SK-N-SH treated with all-trans-retinoic acid at 6 μM for 48 hours (cell line): ENCODE results near the gene METTL1.
"Not testable (repeated sequence)": the region's sequence is repeated elsewhere in the genome, so short reads cannot be mapped to it uniquely, and the experiment has no call there.

Experiments used
- ATAC-seq: fragments of 200-7000 bp; cut with Tn5 transposase; 3 replicates; pipeline ENCODE4 v1.9.1; 2020; ENCODE audit warnings: mild to moderate bottlenecking, moderate library complexity
- ARNTL ChIP-seq: fragments of 450-650 bp; formaldehyde crosslinking; IDR thresholded peaks from 2 replicates; pipeline ENCODE4 v1.5.0; 2020; ENCODE audit warnings: low read depth, mild to moderate bottlenecking, moderate library complexity, borderline replicate concordance
- CREB5 ChIP-seq: fragments of 250-450 bp; sonication (Bioruptor Pico); IDR thresholded peaks from 2 replicates; pipeline ENCODE4 v1.5.1; 2020; ENCODE audit warnings: low read depth, mild to moderate bottlenecking, moderate library complexity
- CSDC2 ChIP-seq: fragments of 250-450 bp; sonication (Bioruptor Pico); IDR thresholded peaks from 2 replicates; pipeline ENCODE4 v1.5.0; 2020; ENCODE audit warnings: mild to moderate bottlenecking, moderate library complexity
- ESRRG ChIP-seq: fragments of 250-450 bp; sonication (Bioruptor Pico); IDR thresholded peaks from 2 replicates; pipeline ENCODE4 v1.6.1; 2021; ENCODE audit warnings: mild to moderate bottlenecking
- ISL1 ChIP-seq: fragments of 250-450 bp; sonication (Bioruptor Pico); IDR thresholded peaks from 2 replicates; pipeline ENCODE4 v2.1.2; 2022; ENCODE audit warnings: mild to moderate bottlenecking, moderate library complexity
- PPARA ChIP-seq: fragments of 250-450 bp; sonication (Bioruptor Pico); IDR thresholded peaks from 2 replicates; pipeline ENCODE4 v1.5.0; 2020; ENCODE audit warnings: mild to moderate bottlenecking, borderline replicate concordance
- RARB ChIP-seq: fragments of 250-450 bp; sonication (Bioruptor Pico); IDR thresholded peaks from 2 replicates; pipeline ENCODE4 v1.8.0; 2021; ENCODE audit warnings: mild to moderate bottlenecking, moderate library complexity
- SNAI2 ChIP-seq: fragments of 250-450 bp; sonication (Bioruptor Pico); IDR thresholded peaks from 2 replicates; pipeline ENCODE4 v1.5.0; 2020; ENCODE audit warnings: mild to moderate bottlenecking, moderate library complexity
- TCF4 ChIP-seq: fragments of 250-450 bp; sonication (Bioruptor Pico); IDR thresholded peaks from 2 replicates; pipeline ENCODE4 v1.8.0; 2021; ENCODE audit warnings: mild to moderate bottlenecking, moderate library complexity, borderline replicate concordance
- TOX ChIP-seq: fragments of 250-450 bp; sonication (Bioruptor Pico); IDR thresholded peaks from 2 replicates; pipeline ENCODE4 v1.8.0; 2021; ENCODE audit warnings: mild to moderate bottlenecking, moderate library complexity, borderline replicate concordance
- TSHZ2 ChIP-seq: fragments of 250-450 bp; sonication (Bioruptor Pico); IDR thresholded peaks from 2 replicates; pipeline ENCODE4 v1.5.0; 2020; ENCODE audit warnings: mild to moderate bottlenecking, moderate library complexity
- ZC3H10 ChIP-seq: fragments of 250-450 bp; sonication (Bioruptor Pico); IDR thresholded peaks from 2 replicates; pipeline ENCODE4 v1.5.1; 2021; ENCODE audit warnings: mild to moderate bottlenecking, moderate library complexity
- ZFP3 ChIP-seq: fragments of 250-450 bp; sonication (Bioruptor Pico); IDR thresholded peaks from 2 replicates; pipeline ENCODE4 v1.5.0; 2020; ENCODE audit warnings: mild to moderate bottlenecking, moderate library complexity
- ZFP30 ChIP-seq: fragments of 450-650 bp; formaldehyde crosslinking; IDR thresholded peaks from 2 replicates; pipeline ENCODE4 v1.5.0; 2022; ENCODE audit warnings: mild to moderate bottlenecking, moderate library complexity
- ZNF565 ChIP-seq: fragments of 450-650 bp; formaldehyde crosslinking; conservative IDR thresholded peaks from 2 replicates; pipeline ENCODE4 v1.5.0; 2020; ENCODE audit warnings: low read depth, mild to moderate bottlenecking, moderate library complexity
- ZNF70 ChIP-seq: fragments of 450-650 bp; formaldehyde crosslinking; IDR thresholded peaks from 2 replicates; pipeline ENCODE4 v1.5.0; 2020; ENCODE audit warnings: mild to moderate bottlenecking, moderate library complexity
- ZNF8 ChIP-seq: fragments of 450-650 bp; formaldehyde crosslinking; IDR thresholded peaks from 2 replicates; pipeline ENCODE4 v1.5.0; 2020; ENCODE audit warnings: mild to moderate bottlenecking, moderate library complexity
- TF ChIP-seq, protein P1 (sequence below): fragments of 250-450 bp; sonication (Bioruptor Pico); IDR thresholded peaks from 2 replicates; pipeline ENCODE4 v1.8.0; 2020; ENCODE audit warnings: mild to moderate bottlenecking, moderate library complexity, borderline replicate concordance

METTL1 gene

DNA sequence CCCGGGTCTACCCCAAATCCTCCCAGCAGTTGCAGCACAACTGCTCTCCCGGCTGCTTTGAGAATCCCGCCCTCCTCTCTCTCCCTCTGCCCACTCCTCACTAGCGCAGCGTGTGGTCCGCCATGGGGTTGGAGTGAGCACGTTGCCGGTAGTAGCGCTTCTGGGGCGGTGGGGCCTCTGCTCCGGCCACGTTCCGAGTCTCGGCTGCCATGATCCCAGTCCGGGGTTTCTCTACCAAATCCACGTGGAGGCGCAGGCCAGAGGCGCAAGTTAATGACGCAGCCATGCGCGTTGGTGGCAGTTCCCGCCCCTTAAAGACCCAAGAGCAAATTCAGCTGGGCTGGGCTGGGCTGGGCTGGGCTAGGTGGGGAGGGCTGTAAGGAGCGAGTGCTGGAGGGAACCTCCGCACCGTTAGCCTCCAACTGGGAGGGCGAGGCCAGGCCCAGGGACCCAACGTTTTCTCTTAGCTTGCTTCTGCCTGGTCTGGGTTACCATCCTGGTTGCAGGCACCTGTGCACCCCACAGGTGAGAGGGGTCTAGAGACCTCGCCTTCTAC, at the start of gene METTL1:
Gene METTL1, minus strand, starts transcription at position 233 of the 556 bp plus-strand sequence. Its CDS starts 22 bp downstream, at position 211.
- TF ChIP-seq, protein P1, sequence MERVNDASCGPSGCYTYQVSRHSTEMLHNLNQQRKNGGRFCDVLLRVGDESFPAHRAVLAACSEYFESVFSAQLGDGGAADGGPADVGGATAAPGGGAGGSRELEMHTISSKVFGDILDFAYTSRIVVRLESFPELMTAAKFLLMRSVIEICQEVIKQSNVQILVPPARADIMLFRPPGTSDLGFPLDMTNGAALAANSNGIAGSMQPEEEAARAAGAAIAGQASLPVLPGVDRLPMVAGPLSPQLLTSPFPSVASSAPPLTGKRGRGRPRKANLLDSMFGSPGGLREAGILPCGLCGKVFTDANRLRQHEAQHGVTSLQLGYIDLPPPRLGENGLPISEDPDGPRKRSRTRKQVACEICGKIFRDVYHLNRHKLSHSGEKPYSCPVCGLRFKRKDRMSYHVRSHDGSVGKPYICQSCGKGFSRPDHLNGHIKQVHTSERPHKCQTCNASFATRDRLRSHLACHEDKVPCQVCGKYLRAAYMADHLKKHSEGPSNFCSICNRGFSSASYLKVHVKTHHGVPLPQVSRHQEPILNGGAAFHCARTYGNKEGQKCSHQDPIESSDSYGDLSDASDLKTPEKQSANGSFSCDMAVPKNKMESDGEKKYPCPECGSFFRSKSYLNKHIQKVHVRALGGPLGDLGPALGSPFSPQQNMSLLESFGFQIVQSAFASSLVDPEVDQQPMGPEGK (CRISPR knock-in tag): 0 out of 2 replicates have a peak, but pooled peaks have one; percentile 19
- TF ChIP-seq RARB (CRISPR knock-in tag): no peak
- ATAC-seq: peak; percentile 92

GRCh38 chr12:57821015-57821414, 49.1 kb upstream of the METTL1 start:
- not testable (repeated sequence) for ATAC-seq

GRCh38 chr12:57820119-57820518, 48.2 kb upstream of the METTL1 start:
- not testable (repeated sequence) for ATAC-seq

DNA sequence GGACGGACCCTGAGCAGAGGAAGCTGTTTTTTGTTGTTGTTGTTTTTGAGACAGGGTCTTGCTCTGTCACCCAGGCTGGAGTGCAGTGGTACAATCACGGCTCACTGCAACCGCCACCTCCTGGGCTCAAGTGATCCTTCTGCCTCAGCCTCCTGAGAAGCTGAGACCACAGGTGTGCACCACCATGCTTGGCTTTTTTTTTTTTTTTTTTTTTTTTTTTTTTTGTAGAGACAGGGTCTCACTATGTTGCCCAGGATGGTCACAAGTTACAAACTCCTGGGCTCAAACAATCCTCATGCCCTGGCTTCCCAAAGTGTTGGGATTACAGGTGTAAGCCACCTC, 46.1 kb upstream of the METTL1 start:
- ATAC-seq: not testable (repeated sequence)

- no peak for ATAC-seq
- TF ChIP-seq ZNF565: no peak
- TF ChIP-seq ZNF70: no peak
- no peak for TF ChIP-seq TOX (CRISPR knock-in tag)
- TF ChIP-seq ZC3H10 (CRISPR knock-in tag): no peak
- TF ChIP-seq SNAI2 (CRISPR knock-in tag): no peak
- TF ChIP-seq CSDC2: no peak
- TF ChIP-seq ISL1 (CRISPR knock-in tag): no peak
These were observed 45.5 kb upstream of the METTL1 start for GRCh38 chr12:57817261-57817989.

- no peak for TF ChIP-seq SNAI2 (CRISPR knock-in tag)
- no peak for TF ChIP-seq PPARA (CRISPR knock-in tag)
- no peak for TF ChIP-seq ZFP3 (CRISPR knock-in tag)
- TF ChIP-seq TSHZ2 (CRISPR knock-in tag): no peak
- no peak for TF ChIP-seq ZNF8 (CRISPR knock-in tag)
- no peak for TF ChIP-seq TOX (CRISPR knock-in tag)
- TF ChIP-seq ZNF565: no peak
- no peak for TF ChIP-seq CREB5 (CRISPR knock-in tag)
- no peak for TF ChIP-seq TCF4
- ATAC-seq: no peak
These were observed 44.9 kb upstream of the METTL1 start for GRCh38 chr12:57816855-57817151.

- ATAC-seq: peak; percentile 5; the same call in 2 of the 3 replicates
- no peak for TF ChIP-seq ARNTL (CRISPR knock-in tag)
- no peak for TF ChIP-seq ZNF8 (CRISPR knock-in tag)
- no peak for TF ChIP-seq ZNF70
- no peak for TF ChIP-seq ESRRG (CRISPR knock-in tag)
- TF ChIP-seq TSHZ2 (CRISPR knock-in tag): no peak
- no peak for TF ChIP-seq PPARA (CRISPR knock-in tag)
- no peak for TF ChIP-seq ZFP30 (CRISPR knock-in tag)
These were observed 44.3 kb upstream of the METTL1 start for GRCh38 chr12:57816001-57816854.
